Measurements from ENCODE around the gene RAB40C. TPM values are rescaled to one million over a fixed set of nuclear protein-coding genes. Genes with fewer than 3 reads are reported as not detected.

RAB40C gene
- total RNA-seq, 4 donors from 2014 or later, result 17.7 to 28.3 (median 22.1) TPM

DNA sequence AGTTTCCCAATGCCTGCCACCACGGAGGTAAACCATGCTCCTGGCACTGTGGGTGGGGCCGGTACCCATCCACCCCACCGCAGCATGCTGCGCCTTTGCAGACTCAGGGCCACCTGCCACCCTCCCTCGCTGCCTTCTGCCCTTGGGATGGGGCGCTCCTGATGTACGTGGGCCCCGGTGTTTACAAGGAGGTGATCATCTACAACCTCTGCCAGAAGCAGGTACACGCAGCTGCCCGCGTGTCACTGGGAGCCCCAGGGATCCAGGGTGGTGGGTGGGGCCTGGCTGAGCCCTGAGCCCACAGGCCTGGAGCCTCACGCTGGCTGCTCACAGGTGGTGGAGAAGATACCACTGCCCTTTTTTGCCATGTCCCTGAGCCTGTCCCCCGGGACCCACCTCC lies 76.7 kb downstream of the RAB40C start:
- TF ChIP-seq POLR2A (IDR thresholded peaks at IDR 0.05), result no peak
- no peak for TF ChIP-seq CTCF (IDR thresholded peaks at IDR 0.05)
- no peak for TF ChIP-seq POLR2AphosphoS5 (IDR thresholded peaks at IDR 0.05)
- TF ChIP-seq EP300 (IDR thresholded peaks at IDR 0.05), result no peak
- no peaks in the 10 kb centered on the region for H3K9me3 ChIP-seq
- H3K4me3 ChIP-seq, result no peak overlapping the region
- no CpG with 5 or more reads among the region's 13 CpGs for WGBS, 2 donors (ENCODE audit: low coverage in 1 of 2)
- no peak for ATAC-seq
- H3K36me3 ChIP-seq, result peaks cover 0 to 27% of the 10 kb centered on the region in 2 donors
- no peaks in the 10 kb centered on the region for H3K27me3 ChIP-seq
- H3K27ac ChIP-seq, result no peak overlapping the region
- H3K4me1 ChIP-seq, result peaks cover 0 to 34% (median 11%) of the 10 kb centered on the region in 3 donors

DNA sequence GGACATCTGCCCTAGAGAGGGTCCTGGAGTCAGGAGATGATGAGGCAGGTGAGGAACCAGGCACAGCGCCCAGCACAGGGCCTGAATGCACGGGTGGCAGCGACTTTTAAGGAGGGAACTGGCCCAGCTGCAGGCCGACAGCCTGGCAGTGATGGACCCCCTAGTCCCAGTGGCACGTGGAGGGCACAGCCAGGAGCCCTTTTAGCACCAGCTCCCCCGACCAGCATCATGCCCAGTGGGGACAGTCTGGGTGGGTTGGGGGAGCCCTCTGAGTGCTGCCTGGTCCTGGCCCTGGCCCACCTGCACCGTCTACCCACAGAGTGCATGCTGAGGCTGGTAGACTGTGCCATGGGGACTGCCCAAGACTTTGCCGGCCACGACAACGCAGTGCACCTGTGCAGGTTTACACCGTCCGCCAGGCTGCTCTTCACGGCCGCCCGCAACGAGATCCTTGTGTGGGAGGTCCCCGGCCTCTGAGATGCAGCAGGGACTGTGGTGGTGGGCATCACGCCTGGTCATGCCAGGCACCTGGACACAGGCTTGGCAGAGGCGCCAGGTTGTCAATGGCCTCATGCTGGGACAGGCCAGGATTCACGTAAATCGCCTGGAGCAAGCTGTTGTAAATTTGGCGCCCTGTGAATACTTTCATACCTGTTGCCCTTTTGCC lies 77.4 kb downstream of the RAB40C start:
- H3K4me1 ChIP-seq, result peaks cover 0 to 31% (median 11%) of the 10 kb centered on the region in 3 donors
- H3K36me3 ChIP-seq, result peaks cover 0 to 34% of the 10 kb centered on the region in 2 donors
- no peaks in the 10 kb centered on the region for H3K27me3 ChIP-seq
- ATAC-seq, result no peak
- no peak for TF ChIP-seq POLR2AphosphoS5 (IDR thresholded peaks at IDR 0.05)
- TF ChIP-seq CTCF (IDR thresholded peaks at IDR 0.05), result no peak
- TF ChIP-seq POLR2A (IDR thresholded peaks at IDR 0.05), result no peak
- no peak for TF ChIP-seq EP300 (IDR thresholded peaks at IDR 0.05)
- peak overlapping the region in 1 of 2 donors; percentile 76 for H3K4me3 ChIP-seq
- H3K9me3 ChIP-seq, result no peaks in the 10 kb centered on the region
- H3K27ac ChIP-seq, result peak overlapping the region in 3 of 4 donors; percentile 83 to 93 (median 90)
- 68 to 80% methylated on average over 2 to 6 of the region's 22 CpGs for WGBS, 2 donors (ENCODE audit: low coverage in 1 of 2)

DNA sequence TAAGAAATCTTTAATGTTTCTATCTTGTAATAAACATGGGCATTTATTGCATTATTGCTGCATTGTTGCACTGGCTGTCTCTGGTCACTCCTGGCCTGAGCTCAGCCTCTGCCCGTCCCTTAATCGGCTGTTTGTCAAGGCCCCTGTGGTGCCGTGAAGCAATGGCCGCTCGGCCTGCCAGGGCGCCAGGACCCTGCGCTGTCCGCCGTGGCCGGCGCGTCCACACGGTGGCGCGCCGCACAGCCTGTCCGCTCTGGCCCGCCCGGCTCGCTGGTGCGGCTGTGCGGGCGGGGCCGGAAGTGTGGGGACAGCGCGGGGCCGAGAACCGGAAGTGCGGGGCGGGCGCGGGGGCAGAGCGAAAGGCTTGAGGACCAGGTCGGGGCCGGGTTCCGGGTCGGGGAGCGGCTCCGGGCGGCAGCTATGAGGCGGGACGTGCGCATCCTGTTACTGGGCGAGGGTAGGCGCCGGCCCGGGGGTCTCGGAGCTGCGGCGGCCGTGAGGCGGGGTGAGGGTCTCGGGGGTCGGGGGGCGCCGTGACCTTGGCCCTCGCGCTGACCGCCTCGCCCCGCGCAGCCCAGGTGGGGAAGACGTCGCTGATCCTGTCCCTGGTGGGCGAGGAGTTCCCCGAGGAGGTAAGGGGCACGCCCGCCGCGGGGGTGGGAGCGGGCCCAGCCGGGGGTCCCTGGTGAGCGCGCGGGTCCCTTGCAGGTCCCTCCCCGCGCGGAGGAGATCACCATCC lies 78.1 kb downstream of the RAB40C start, which contains the start of gene RHOT2:
Gene RHOT2 (plus strand): TSS at position 353 of the 739 bp plus-strand sequence. CDS start 68 bp downstream, at position 421.
- Histone ChIP-seq H3K27me3 (no peaks in the 10 kb centered on the region), H3K9me3 (no peaks in the 10 kb centered on the region), H3K4me3 (peak within 1 kb of the TSS; percentile 76 to 97), H3K4me1 (peaks cover 0 to 31% (median 11%) of the 10 kb centered on the region in 3 donors), H3K27ac (peak within 1 kb of the TSS; percentile 83 to 93 (median 91)), H3K36me3 (peaks cover 0 to 41% of the 10 kb centered on the region in 2 donors)
- WGBS, 2 donors (ENCODE audit: low coverage in 1 of 2), result 0% methylated on average over 2 of the region's 78 CpGs; no CpG with 5 or more reads in 1 of the 2 donors
- peak; percentile 98 for ATAC-seq
- TF ChIP-seq POLR2AphosphoS5 (IDR thresholded peaks at IDR 0.05) (peak; percentile 79), POLR2A (IDR thresholded peaks at IDR 0.05) (peak; percentile 49 to 79), EP300 (IDR thresholded peaks at IDR 0.05) (no peak), CTCF (IDR thresholded peaks at IDR 0.05) (peak in 3 of 4 experiments; percentile 95 to 99 (median 96))

GRCh38 chr16:668519-669171 lies 78.8 kb downstream of the RAB40C start:
- peaks cover 0 to 48% of the 10 kb centered on the region in 2 donors for H3K36me3 ChIP-seq
- no peaks in the 10 kb centered on the region for H3K27me3 ChIP-seq
- peaks cover 0 to 31% (median 11%) of the 10 kb centered on the region in 3 donors for H3K4me1 ChIP-seq
- no CpG with 5 or more reads among the region's 50 CpGs for WGBS, 2 donors (ENCODE audit: low coverage in 1 of 2)
- H3K4me3 ChIP-seq, result peak overlapping the region; percentile 76 to 97
- no peaks in the 10 kb centered on the region for H3K9me3 ChIP-seq
- TF ChIP-seq POLR2A (IDR thresholded peaks at IDR 0.05) (no peak), EP300 (IDR thresholded peaks at IDR 0.05) (no peak), POLR2AphosphoS5 (IDR thresholded peaks at IDR 0.05) (no peak), CTCF (IDR thresholded peaks at IDR 0.05) (no peak)
- no peak for ATAC-seq
- peak overlapping the region; percentile 83 to 93 (median 91) for H3K27ac ChIP-seq
